Mesothelial cell of epicardium (in vitro differentiated cells): ENCODE measurements around the gene ANKHD1. TPM values are rescaled to one million over a fixed set of nuclear protein-coding genes. Genes with fewer than 3 reads are reported as not detected.
A peak's percentile ranks its signal among the peaks of the same experiment; 100 is the strongest.

ENCODE experiments used
- DNase-seq, 2 experiments: peaks; one replicate each; pipeline ENCODE4 v3.0.0; 2021; ENCODE audit warnings: low spot score in 2 of 2; ENCODE audit not compliant: unreplicated experiment in 2 of 2
- H3K27ac Mint-ChIP-seq: 2 replicates; pipeline ENCODE4 v1.8.0; 2021; ENCODE audit warnings: mixed read lengths
- H3K27me3 Mint-ChIP-seq: 2 replicates; pipeline ENCODE4 v1.8.0; 2021; ENCODE audit warnings: low read depth, mixed read lengths
- H3K36me3 Mint-ChIP-seq: 2 replicates; pipeline ENCODE4 v1.8.0; 2021; ENCODE audit warnings: mixed read lengths
- H3K4me1 Mint-ChIP-seq: 2 replicates; pipeline ENCODE4 v1.8.0; 2021; ENCODE audit warnings: mixed read lengths
- H3K4me3 Mint-ChIP-seq: 2 replicates; pipeline ENCODE4 v1.8.0; 2021; ENCODE audit warnings: mild to moderate bottlenecking, moderate library complexity, mixed read lengths
- H3K9me3 Mint-ChIP-seq: 2 replicates; pipeline ENCODE4 v1.8.0; 2021; ENCODE audit warnings: mixed read lengths
- total RNA-seq: library from RNA; stranded (reverse); gene quantifications from 3 replicates; pipeline ENCODE4 v1.2.1, GENCODE V29; 2021
- TF ChIP-seq, protein P1 (sequence below): fragments of 200-600 bp; sonication (generic); IDR thresholded peaks from one replicate; pipeline ENCODE4 v1.5.0; 2021; ENCODE audit warnings: antibody characterized with exemption; ENCODE audit not compliant: unreplicated experiment

ANKHD1 gene
- total RNA-seq, 1 donor from 2014 or later = 128 TPM

DNA sequence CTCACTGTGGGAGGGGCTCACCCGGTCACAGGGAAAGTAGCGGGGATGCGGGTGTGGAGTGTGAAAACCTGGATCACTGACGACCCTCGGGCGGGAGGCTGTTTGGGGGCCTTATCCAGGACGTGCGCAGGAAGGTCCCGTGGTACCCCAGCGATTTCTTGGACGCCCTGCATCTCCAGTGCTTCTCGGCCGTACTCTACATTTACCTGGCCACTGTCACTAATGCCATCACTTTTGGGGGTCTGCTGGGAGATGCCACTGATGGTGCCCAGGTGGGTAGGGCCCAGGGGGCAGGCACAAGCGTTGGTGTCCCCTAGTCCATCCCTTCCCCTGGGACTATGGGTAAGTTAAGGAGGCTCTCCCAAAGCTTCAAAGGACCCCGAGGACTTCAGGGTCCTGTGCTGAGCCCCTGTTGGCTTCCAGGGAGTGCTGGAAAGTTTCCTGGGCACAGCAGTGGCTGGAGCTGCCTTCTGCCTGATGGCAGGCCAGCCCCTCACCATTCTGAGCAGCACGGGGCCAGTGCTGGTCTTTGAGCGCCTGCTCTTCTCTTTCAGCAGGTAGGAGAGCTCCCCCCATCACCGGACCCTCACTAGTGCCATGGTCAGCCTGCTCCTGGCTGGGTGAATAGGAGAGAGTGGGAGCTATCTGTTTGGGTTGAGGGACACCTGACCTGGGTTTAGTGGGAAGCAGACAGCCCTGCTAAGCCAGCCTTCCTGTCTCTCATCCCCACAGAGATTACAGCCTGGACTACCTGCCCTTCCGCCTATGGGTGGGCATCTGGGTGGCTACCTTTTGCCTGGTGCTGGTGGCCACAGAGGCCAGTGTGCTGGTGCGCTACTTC is 37.8 kb upstream of the ANKHD1 start:
- Mint-ChIP-seq H3K36me3 (no peaks in the 10 kb centered on the region), H3K9me3 (no peaks in the 10 kb centered on the region), H3K4me1 (peaks cover 4% of the 10 kb centered on the region), H3K4me3 (peak overlapping the region; percentile 71), H3K27me3 (no peaks in the 10 kb centered on the region), H3K27ac (no peak overlapping the region)
- DNase-seq = no peak
- TF ChIP-seq, protein P1, sequence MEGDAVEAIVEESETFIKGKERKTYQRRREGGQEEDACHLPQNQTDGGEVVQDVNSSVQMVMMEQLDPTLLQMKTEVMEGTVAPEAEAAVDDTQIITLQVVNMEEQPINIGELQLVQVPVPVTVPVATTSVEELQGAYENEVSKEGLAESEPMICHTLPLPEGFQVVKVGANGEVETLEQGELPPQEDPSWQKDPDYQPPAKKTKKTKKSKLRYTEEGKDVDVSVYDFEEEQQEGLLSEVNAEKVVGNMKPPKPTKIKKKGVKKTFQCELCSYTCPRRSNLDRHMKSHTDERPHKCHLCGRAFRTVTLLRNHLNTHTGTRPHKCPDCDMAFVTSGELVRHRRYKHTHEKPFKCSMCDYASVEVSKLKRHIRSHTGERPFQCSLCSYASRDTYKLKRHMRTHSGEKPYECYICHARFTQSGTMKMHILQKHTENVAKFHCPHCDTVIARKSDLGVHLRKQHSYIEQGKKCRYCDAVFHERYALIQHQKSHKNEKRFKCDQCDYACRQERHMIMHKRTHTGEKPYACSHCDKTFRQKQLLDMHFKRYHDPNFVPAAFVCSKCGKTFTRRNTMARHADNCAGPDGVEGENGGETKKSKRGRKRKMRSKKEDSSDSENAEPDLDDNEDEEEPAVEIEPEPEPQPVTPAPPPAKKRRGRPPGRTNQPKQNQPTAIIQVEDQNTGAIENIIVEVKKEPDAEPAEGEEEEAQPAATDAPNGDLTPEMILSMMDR = no peak

DNA sequence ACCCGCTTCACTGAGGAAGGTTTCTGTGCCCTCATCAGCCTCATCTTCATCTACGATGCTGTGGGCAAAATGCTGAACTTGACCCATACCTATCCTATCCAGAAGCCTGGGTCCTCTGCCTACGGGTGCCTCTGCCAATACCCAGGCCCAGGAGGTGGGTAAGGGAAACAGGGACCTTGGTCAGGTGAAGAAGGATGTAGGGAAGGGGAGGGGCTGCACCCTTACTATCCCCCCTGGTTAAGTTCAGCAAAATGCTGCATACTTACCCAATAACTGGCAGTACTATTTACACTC is 37.2 kb upstream of the ANKHD1 start:
- DNase-seq = no peak
- H3K4me1 Mint-ChIP-seq = peaks cover 4% of the 10 kb centered on the region
- no peak overlapping the region for H3K4me3 Mint-ChIP-seq
- H3K27ac Mint-ChIP-seq = no peak overlapping the region
- H3K27me3 Mint-ChIP-seq = no peaks in the 10 kb centered on the region
- TF ChIP-seq, protein P1 = no peak
- no peaks in the 10 kb centered on the region for H3K36me3 Mint-ChIP-seq
- H3K9me3 Mint-ChIP-seq = no peaks in the 10 kb centered on the region

DNA sequence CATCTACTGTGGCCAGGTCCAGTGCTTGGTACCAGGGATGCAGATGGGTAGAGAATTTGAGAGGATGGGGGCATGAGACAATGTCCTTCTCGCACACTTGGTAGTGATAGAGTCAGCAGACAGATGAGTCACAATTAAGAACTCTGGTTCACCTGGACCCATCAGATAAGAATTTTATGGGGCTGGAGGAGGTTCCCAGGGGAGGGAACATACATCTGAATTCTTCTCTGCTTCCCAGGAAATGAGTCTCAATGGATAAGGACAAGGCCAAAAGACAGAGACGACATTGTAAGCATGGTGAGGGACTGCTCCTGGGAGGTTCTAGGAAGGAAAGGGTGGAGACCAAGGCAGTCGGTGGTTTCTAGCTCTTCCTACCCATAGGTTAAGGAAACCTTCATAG is 36.4 kb upstream of the ANKHD1 start:
- TF ChIP-seq, protein P1 = no peak
- H3K27ac Mint-ChIP-seq = no peak overlapping the region

DNA sequence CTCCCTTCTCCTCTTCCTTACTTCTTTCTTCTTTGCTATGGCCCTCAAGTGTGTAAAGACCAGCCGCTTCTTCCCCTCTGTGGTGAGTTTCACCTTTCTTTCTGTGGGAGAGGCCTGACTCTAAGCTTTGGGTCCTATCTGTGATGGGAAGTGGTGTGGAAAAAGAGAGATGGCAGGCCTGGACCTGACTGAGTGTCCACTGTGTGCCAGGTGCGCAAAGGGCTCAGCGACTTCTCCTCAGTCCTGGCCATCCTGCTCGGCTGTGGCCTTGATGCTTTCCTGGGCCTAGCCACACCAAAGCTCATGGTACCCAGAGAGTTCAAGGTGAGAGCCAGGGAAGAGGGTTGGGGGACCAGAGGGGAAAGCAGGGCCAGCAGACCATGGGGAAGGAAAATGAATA is 35.7 kb upstream of the ANKHD1 start:
- DNase-seq = no peak
- Mint-ChIP-seq H3K4me1 (peaks cover 4% of the 10 kb centered on the region), H3K27ac (no peak overlapping the region), H3K27me3 (no peaks in the 10 kb centered on the region), H3K9me3 (no peaks in the 10 kb centered on the region), H3K4me3 (no peak overlapping the region), H3K36me3 (no peaks in the 10 kb centered on the region)
- TF ChIP-seq, protein P1 = no peak

More for the DNA sequence above, 36.4 kb upstream of the ANKHD1 start:
- DNase-seq = no peak
- Mint-ChIP-seq H3K4me3 (no peak overlapping the region), H3K36me3 (no peaks in the 10 kb centered on the region), H3K27me3 (no peaks in the 10 kb centered on the region), H3K4me1 (peaks cover 4% of the 10 kb centered on the region), H3K9me3 (no peaks in the 10 kb centered on the region)

DNA sequence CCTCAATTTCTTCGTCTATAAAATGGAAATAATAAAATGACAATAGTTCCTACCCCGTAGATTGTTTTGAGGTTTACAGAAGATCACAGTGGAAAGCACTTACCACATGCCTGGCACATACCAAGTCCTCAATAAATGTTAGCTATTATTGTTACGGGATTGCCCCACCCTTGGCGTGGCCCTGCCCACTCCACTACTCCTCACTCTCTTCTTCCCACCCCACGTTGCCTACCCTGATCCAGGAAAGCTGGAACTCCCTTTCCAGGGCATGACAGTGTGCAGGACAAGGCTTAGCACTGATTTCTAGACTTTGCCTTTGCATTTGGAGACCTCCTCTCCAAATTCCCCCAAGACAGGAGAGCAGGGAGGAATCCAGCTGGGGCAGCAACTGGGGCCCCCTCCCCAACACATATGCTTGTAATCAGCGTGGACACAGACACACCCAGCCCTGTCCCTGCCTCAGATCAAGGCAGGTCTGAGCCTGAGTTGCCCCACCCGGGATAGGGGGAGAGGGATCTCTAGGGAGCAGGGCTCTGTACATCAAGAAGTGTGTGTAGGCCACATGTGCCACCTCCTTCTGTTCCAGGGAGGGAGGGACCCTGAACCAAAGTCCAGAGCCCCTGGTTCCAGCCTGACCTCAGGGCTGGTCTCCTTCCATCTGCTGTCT is 34.9 kb upstream of the ANKHD1 start:
- Mint-ChIP-seq H3K27ac (no peak overlapping the region), H3K4me3 (no peak overlapping the region), H3K9me3 (no peaks in the 10 kb centered on the region), H3K36me3 (no peaks in the 10 kb centered on the region), H3K4me1 (peaks cover 4% of the 10 kb centered on the region), H3K27me3 (no peaks in the 10 kb centered on the region)
- TF ChIP-seq, protein P1 = no peak
- DNase-seq = no peak
